Immature natural killer cell (primary cell): ENCODE measurements around the gene ARHGAP26. TPM values are rescaled to one million over a fixed set of nuclear protein-coding genes. Genes with fewer than 3 reads are reported as not detected.
A peak's percentile ranks its signal among the peaks of the same experiment; 100 is the strongest.

ENCODE experiments used
- DNase-seq, 3 donors: peaks; one replicate each; pipeline ENCODE4 v3.0.0; 2022; ENCODE audit warnings: mixed read lengths in 1 of 3
- H3K27ac Mint-ChIP-seq, 6 donors: one replicate each; pipeline ENCODE4 v1.8.0; 2020; ENCODE audit warnings: mixed read lengths in 6 of 6, mild to moderate bottlenecking in 5 of 6, inconsistent platforms in 4 of 6, moderate library complexity in 3 of 6
- H3K27me3 Mint-ChIP-seq, 3 donors: one replicate each; pipeline ENCODE4 v1.8.0; 2020 to 2021; ENCODE audit warnings: low read depth in 3 of 3, mild to moderate bottlenecking in 3 of 3, mixed read lengths in 3 of 3, moderate library complexity in 3 of 3, inconsistent platforms in 1 of 3
- H3K36me3 Mint-ChIP-seq, 3 donors: one replicate each; pipeline ENCODE4 v1.8.0; 2020; ENCODE audit warnings: mixed read lengths in 3 of 3, inconsistent platforms in 2 of 3, mild to moderate bottlenecking in 2 of 3
- H3K4me1 Mint-ChIP-seq, 2 donors: one replicate each; pipeline ENCODE4 v1.8.0; 2020; ENCODE audit warnings: inconsistent platforms in 2 of 2, mild to moderate bottlenecking in 2 of 2, mixed read lengths in 2 of 2, moderate library complexity in 1 of 2
- H3K4me3 Mint-ChIP-seq, 5 donors: one replicate each; pipeline ENCODE4 v1.8.0; 2020; ENCODE audit warnings: mild to moderate bottlenecking in 5 of 5, mixed read lengths in 5 of 5, inconsistent platforms in 3 of 5, moderate library complexity in 3 of 5
- H3K9me3 Mint-ChIP-seq, 6 donors: one replicate each; pipeline ENCODE4 v1.8.0; 2020; ENCODE audit warnings: mild to moderate bottlenecking in 6 of 6, mixed read lengths in 6 of 6, inconsistent platforms in 4 of 6, moderate library complexity in 3 of 6
- polyA plus RNA-seq, 3 donors: library from polyadenylated mRNA; unstranded; fragments of 300-500 nt; fragmentation: Illumina TruSeq; gene quantifications; one replicate each; pipeline ENCODE4 v1.2.3, GENCODE V29; 2021

Gene ARHGAP26
- polyA plus RNA-seq, 3 donors from 2014 or later, result 14.5 to 43.7 (median 17.6) TPM

- Mint-ChIP-seq H3K4me3 (no peak overlapping the region), H3K4me1 (peaks cover 12 to 16% of the 10 kb centered on the region in 2 donors)
- DNase-seq, result no peak
Measured at GRCh38 chr5:142758796-142759145, 11.4 kb upstream of the ARHGAP26 start.

GRCh38 chr5:142763701-142764100 is 6.5 kb upstream of the ARHGAP26 start:
- Mint-ChIP-seq H3K27me3 (no peaks in the 10 kb centered on the region), H3K4me1 (no peaks in the 10 kb centered on the region), H3K27ac (no peak overlapping the region), H3K9me3 (no peaks in the 10 kb centered on the region), H3K4me3 (no peak overlapping the region), H3K36me3 (no peaks in the 10 kb centered on the region)
- DNase-seq, result no peak

More at GRCh38 chr5:142758796-142759145, 11.4 kb upstream of the ARHGAP26 start:
- no peaks in the 10 kb centered on the region for H3K36me3 Mint-ChIP-seq
- H3K27ac Mint-ChIP-seq, result no peak overlapping the region
- H3K9me3 Mint-ChIP-seq, result no peaks in the 10 kb centered on the region
- peaks cover 0 to 4% (median 0%) of the 10 kb centered on the region in 3 donors for H3K27me3 Mint-ChIP-seq

GRCh38 chr5:142767178-142767577 is 3.0 kb upstream of the ARHGAP26 start:
- Mint-ChIP-seq H3K4me1 (peaks cover 21 to 22% of the 10 kb centered on the region in 2 donors), H3K27me3 (peaks cover 2 to 7% (median 6%) of the 10 kb centered on the region in 3 donors), H3K27ac (no peak overlapping the region), H3K4me3 (no peak overlapping the region), H3K36me3 (no peaks in the 10 kb centered on the region), H3K9me3 (no peaks in the 10 kb centered on the region)
- no peak for DNase-seq

- peaks cover 2 to 7% (median 6%) of the 10 kb centered on the region in 3 donors for H3K27me3 Mint-ChIP-seq
- H3K9me3 Mint-ChIP-seq, result no peaks in the 10 kb centered on the region
- no peak overlapping the region for H3K27ac Mint-ChIP-seq
- DNase-seq, result no peak
- no peak overlapping the region for H3K4me3 Mint-ChIP-seq
- peaks cover 28 to 30% of the 10 kb centered on the region in 2 donors for H3K4me1 Mint-ChIP-seq
- no peaks in the 10 kb centered on the region for H3K36me3 Mint-ChIP-seq
Measured at GRCh38 chr5:142767911-142768310, 2.3 kb upstream of the ARHGAP26 start.

- peak overlapping the region; percentile 92 to 96 (median 94) for H3K4me3 Mint-ChIP-seq
- peaks cover 2 to 7% (median 6%) of the 10 kb centered on the region in 3 donors for H3K27me3 Mint-ChIP-seq
- H3K9me3 Mint-ChIP-seq, result no peaks in the 10 kb centered on the region
- H3K4me1 Mint-ChIP-seq, result peaks cover 41 to 42% of the 10 kb centered on the region in 2 donors
- peak overlapping the region; percentile 85 to 94 (median 89) for H3K27ac Mint-ChIP-seq
- DNase-seq, result no peak
- H3K36me3 Mint-ChIP-seq, result no peaks in the 10 kb centered on the region
Measured at GRCh38 chr5:142769251-142769792, 855 bp upstream of the ARHGAP26 start.

GRCh38 chr5:142770650-142771609 is 753 bp downstream of the ARHGAP26 start:
- peaks cover 2 to 7% (median 6%) of the 10 kb centered on the region in 3 donors for H3K27me3 Mint-ChIP-seq
- peak overlapping the region; percentile 92 to 98 (median 97) for H3K4me3 Mint-ChIP-seq
- no peaks in the 10 kb centered on the region for H3K9me3 Mint-ChIP-seq
- DNase-seq, result peak; percentile 66 to 70 (median 70)
- H3K27ac Mint-ChIP-seq, result peak overlapping the region; percentile 89 to 96 (median 91)
- H3K36me3 Mint-ChIP-seq, result no peaks in the 10 kb centered on the region
- peaks cover 54 to 58% of the 10 kb centered on the region in 2 donors for H3K4me1 Mint-ChIP-seq

GRCh38 chr5:142771666-142772065 is 1.5 kb downstream of the ARHGAP26 start:
- DNase-seq, result no peak
- H3K4me1 Mint-ChIP-seq, result peaks cover 61 to 66% of the 10 kb centered on the region in 2 donors
- H3K27me3 Mint-ChIP-seq, result peaks cover 2 to 7% (median 6%) of the 10 kb centered on the region in 3 donors
- H3K36me3 Mint-ChIP-seq, result no peaks in the 10 kb centered on the region
- peak overlapping the region; percentile 83 to 96 (median 90) for H3K27ac Mint-ChIP-seq
- H3K9me3 Mint-ChIP-seq, result no peaks in the 10 kb centered on the region
- peak overlapping the region; percentile 92 to 98 (median 97) for H3K4me3 Mint-ChIP-seq

- Mint-ChIP-seq H3K9me3 (no peaks in the 10 kb centered on the region), H3K27ac (peak overlapping the region; percentile 21 to 90 (median 70)), H3K27me3 (peaks cover 2 to 7% (median 6%) of the 10 kb centered on the region in 3 donors), H3K4me1 (peaks cover 71 to 76% of the 10 kb centered on the region in 2 donors), H3K36me3 (peaks cover 0 to 3% (median 0%) of the 10 kb centered on the region in 3 donors), H3K4me3 (peak overlapping the region; percentile 92 to 98 (median 97))
- DNase-seq, result no peak
Measured at GRCh38 chr5:142772446-142773293, 2.5 kb downstream of the ARHGAP26 start.

- Mint-ChIP-seq H3K4me3 (peak overlapping the region in 3 of 5 donors; percentile 10 to 31 (median 24)), H3K27me3 (peaks cover 0 to 1% (median 0%) of the 10 kb centered on the region in 3 donors), H3K36me3 (peaks cover 0 to 3% (median 0%) of the 10 kb centered on the region in 3 donors), H3K27ac (peak overlapping the region in 4 of 6 donors; percentile 6 to 45 (median 36)), H3K9me3 (no peaks in the 10 kb centered on the region), H3K4me1 (peaks cover 91 to 96% of the 10 kb centered on the region in 2 donors)
- no peak for DNase-seq
Measured at GRCh38 chr5:142777099-142777498, 6.9 kb downstream of the ARHGAP26 start.

- H3K4me1 Mint-ChIP-seq, result peaks cover 91 to 96% of the 10 kb centered on the region in 2 donors
- peaks cover 0 to 3% (median 1%) of the 10 kb centered on the region in 3 donors for H3K27me3 Mint-ChIP-seq
- H3K27ac Mint-ChIP-seq, result peak overlapping the region; percentile 0 to 86 (median 54)
- peaks cover 0 to 3% (median 0%) of the 10 kb centered on the region in 3 donors for H3K36me3 Mint-ChIP-seq
- DNase-seq, result no peak
- H3K4me3 Mint-ChIP-seq, result peak overlapping the region in 4 of 5 donors; percentile 31 to 54 (median 37)
- H3K9me3 Mint-ChIP-seq, result no peaks in the 10 kb centered on the region
Measured at GRCh38 chr5:142777850-142778249, 7.7 kb downstream of the ARHGAP26 start.

- peak overlapping the region; percentile 41 to 65 (median 56) for H3K4me3 Mint-ChIP-seq
- H3K9me3 Mint-ChIP-seq, result no peaks in the 10 kb centered on the region
- H3K36me3 Mint-ChIP-seq, result peaks cover 0 to 3% (median 0%) of the 10 kb centered on the region in 3 donors
- peak overlapping the region; percentile 60 to 87 (median 84) for H3K27ac Mint-ChIP-seq
- peaks cover 3 to 9% (median 4%) of the 10 kb centered on the region in 3 donors for H3K27me3 Mint-ChIP-seq
- DNase-seq, result no peak
- H3K4me1 Mint-ChIP-seq, result peaks cover 94 to 96% of the 10 kb centered on the region in 2 donors
Measured at GRCh38 chr5:142779163-142779840, 9.1 kb downstream of the ARHGAP26 start.

GRCh38 chr5:142780871-142781270 is 10.7 kb downstream of the ARHGAP26 start:
- Mint-ChIP-seq H3K36me3 (peaks cover 0 to 3% (median 0%) of the 10 kb centered on the region in 3 donors), H3K9me3 (no peaks in the 10 kb centered on the region), H3K27me3 (peaks cover 3 to 14% (median 4%) of the 10 kb centered on the region in 3 donors), H3K4me1 (peaks cover 96% of the 10 kb centered on the region in 2 donors), H3K27ac (peak overlapping the region in 5 of 6 donors; percentile 14 to 79 (median 30)), H3K4me3 (no peak overlapping the region)
- no peak for DNase-seq
